Skeletal muscle satellite cell (primary cell): ENCODE measurements around the gene CAMSAP2.
A peak's percentile ranks its signal among the peaks of the same experiment; 100 is the strongest.

ENCODE experiments used
- H3K27me3 ChIP-seq: 2 replicates; pipeline ENCODE4 v1.7.0; 2013; ENCODE audit warnings: low read length; ENCODE audit not compliant: control insufficient read depth, insufficient read depth
- H3K36me3 ChIP-seq: 2 replicates; pipeline ENCODE4 v1.7.0; 2013; ENCODE audit warnings: mild to moderate bottlenecking, control low read depth, low read length; ENCODE audit not compliant: insufficient read depth
- H3K4me1 ChIP-seq: 2 replicates; pipeline ENCODE4 v1.7.0; 2013; ENCODE audit warnings: low read length; ENCODE audit not compliant: control insufficient read depth, insufficient read depth
- H3K4me2 ChIP-seq: 2 replicates; pipeline ENCODE4 v1.7.0; 2013; ENCODE audit warnings: mild to moderate bottlenecking, low read length
- H3K4me3 ChIP-seq: 2 replicates; pipeline ENCODE4 v1.7.0; 2013; ENCODE audit warnings: low read length
- H3K9ac ChIP-seq: 2 replicates; pipeline ENCODE4 v1.7.0; 2013; ENCODE audit warnings: mild to moderate bottlenecking, low read depth, low read length, moderate library complexity
- H3K9me3 ChIP-seq: replicated peaks from 2 replicates; pipeline ENCODE4 v1.7.0; 2013; ENCODE audit warnings: mild to moderate bottlenecking, control low read depth, low read length

The CAMSAP2 gene

DNA sequence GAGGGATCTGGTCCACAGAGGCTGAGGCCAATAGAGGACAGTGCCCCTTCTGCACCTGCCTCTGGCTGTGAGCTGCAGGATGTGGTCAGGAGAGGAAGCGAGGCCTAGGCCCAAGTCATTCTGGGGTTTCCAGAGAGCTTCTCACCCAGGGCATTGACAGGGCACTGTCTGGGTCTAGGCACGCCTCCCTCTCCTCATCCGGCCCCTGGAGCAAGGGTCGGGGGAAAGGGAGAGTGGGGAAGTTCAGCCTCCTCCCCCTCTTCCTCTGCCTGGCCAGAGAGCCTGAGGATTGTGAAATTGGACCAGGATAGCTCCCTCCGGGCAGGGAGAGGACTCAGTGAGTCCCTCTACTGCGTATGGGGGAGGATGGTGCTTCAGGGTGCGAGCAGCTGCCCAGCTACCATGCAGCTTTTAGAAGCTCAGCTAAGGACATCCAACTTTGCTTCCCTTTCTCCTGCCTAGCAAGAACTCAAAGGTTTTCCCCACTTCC is 149.7 kb downstream of the CAMSAP2 start:
- peaks cover 5% of the 10 kb centered on the region for H3K4me1 ChIP-seq
- H3K36me3 ChIP-seq = no peaks in the 10 kb centered on the region
- H3K4me3 ChIP-seq = no peak overlapping the region
- no peaks in the 10 kb centered on the region for H3K9me3 ChIP-seq
- H3K4me2 ChIP-seq = no peak overlapping the region
- peaks cover 20% of the 10 kb centered on the region for H3K27me3 ChIP-seq
- no peak overlapping the region for H3K9ac ChIP-seq

DNA sequence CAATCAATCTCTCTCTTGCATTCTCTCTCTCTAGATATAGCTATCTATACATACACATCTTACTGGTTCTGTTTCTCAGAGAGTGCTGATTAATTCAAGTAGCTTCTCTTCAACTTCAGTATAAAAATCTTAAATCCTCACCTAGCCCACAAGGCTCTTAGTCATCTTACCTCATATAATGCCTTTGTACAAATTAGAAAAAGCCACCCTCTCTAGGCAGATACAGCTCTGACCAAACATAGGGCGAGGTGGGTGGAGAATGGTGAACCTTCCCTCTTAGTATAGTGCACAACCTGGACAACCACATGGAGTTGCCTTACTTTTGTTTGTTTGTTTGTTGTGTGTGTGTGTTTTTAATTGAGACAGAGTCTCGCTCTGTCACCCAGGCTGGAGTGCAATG is 150.9 kb downstream of the CAMSAP2 start:
- no peaks in the 10 kb centered on the region for H3K36me3 ChIP-seq
- peaks cover 5% of the 10 kb centered on the region for H3K4me1 ChIP-seq
- H3K9me3 ChIP-seq = no peaks in the 10 kb centered on the region

DNA sequence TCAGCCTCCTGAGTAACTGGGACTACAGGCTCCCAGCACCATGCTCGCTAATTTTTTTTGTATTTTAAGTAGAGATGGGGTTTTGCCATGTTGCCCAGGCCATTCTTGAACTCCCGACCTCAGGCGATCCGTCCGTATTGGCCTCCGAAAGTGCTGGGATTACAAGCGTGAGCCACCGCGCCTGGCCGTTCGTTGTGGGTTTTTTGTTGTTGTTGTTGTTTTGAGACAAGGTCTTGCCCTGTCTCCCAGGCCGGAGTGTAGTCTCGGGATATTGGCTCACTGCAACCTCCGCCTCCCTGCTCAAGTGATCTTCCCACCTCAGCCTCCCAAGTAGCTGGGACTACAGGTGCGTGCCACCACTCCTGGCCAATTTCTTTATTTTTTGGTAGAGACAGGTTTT is 151.3 kb downstream of the CAMSAP2 start:
- no peak overlapping the region for H3K4me3 ChIP-seq
- H3K4me1 ChIP-seq = peaks cover 5% of the 10 kb centered on the region
- H3K4me2 ChIP-seq = no peak overlapping the region
- H3K27me3 ChIP-seq = peaks cover 23% of the 10 kb centered on the region
- no peaks in the 10 kb centered on the region for H3K36me3 ChIP-seq
- H3K9me3 ChIP-seq = no peaks in the 10 kb centered on the region
- no peak overlapping the region for H3K9ac ChIP-seq

More for the DNA sequence above, 150.9 kb downstream of the CAMSAP2 start:
- Histone ChIP-seq H3K4me3 (no peak overlapping the region), H3K9ac (no peak overlapping the region), H3K27me3 (peaks cover 21% of the 10 kb centered on the region), H3K4me2 (no peak overlapping the region)

- H3K4me3 ChIP-seq = peak overlapping the region; percentile 72
- H3K9ac ChIP-seq = peak overlapping the region; percentile 87
- H3K4me1 ChIP-seq = peaks cover 8% of the 10 kb centered on the region
- H3K4me2 ChIP-seq = peak overlapping the region; percentile 99
- H3K36me3 ChIP-seq = no peaks in the 10 kb centered on the region
- peaks cover 23% of the 10 kb centered on the region for H3K27me3 ChIP-seq
- no peaks in the 10 kb centered on the region for H3K9me3 ChIP-seq
Observed at GRCh38 chr1:200890818-200891773, 152.4 kb downstream of the CAMSAP2 start.

DNA sequence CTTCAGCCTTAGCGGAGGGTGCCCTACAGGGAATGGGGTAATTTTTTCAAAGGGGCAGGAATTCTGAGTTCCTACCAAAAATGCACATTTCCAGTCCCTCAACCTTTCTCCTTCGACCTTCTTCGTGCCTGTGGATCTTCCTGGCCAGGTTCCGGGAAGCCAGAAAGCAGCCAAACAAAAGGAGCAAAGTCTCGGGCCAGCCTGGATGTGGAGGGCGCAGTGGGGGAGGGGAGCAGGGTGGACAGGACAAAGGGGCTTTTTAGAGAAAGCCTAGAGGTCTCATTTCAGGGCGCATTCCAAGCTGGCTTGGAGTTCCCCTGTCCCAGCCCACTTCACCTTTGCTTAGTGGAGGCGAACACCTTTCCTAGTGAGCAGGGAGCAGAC is 153.1 kb downstream of the CAMSAP2 start:
- H3K9ac ChIP-seq = no peak overlapping the region
- peak overlapping the region; percentile 99 for H3K4me2 ChIP-seq
- H3K4me1 ChIP-seq = peaks cover 12% of the 10 kb centered on the region
- H3K9me3 ChIP-seq = no peaks in the 10 kb centered on the region
- peaks cover 23% of the 10 kb centered on the region for H3K27me3 ChIP-seq
- H3K4me3 ChIP-seq = peak overlapping the region; percentile 72
- H3K36me3 ChIP-seq = no peaks in the 10 kb centered on the region

GRCh38 chr1:200892546-200892945 is 153.9 kb downstream of the CAMSAP2 start:
- Histone ChIP-seq H3K9me3 (no peaks in the 10 kb centered on the region), H3K36me3 (no peaks in the 10 kb centered on the region), H3K4me1 (peaks cover 13% of the 10 kb centered on the region), H3K9ac (no peak overlapping the region), H3K4me3 (no peak overlapping the region), H3K27me3 (peaks cover 27% of the 10 kb centered on the region), H3K4me2 (no peak overlapping the region)

- Histone ChIP-seq H3K4me3 (no peak overlapping the region), H3K9me3 (no peaks in the 10 kb centered on the region), H3K27me3 (peaks cover 27% of the 10 kb centered on the region), H3K4me1 (peaks cover 13% of the 10 kb centered on the region), H3K9ac (no peak overlapping the region), H3K4me2 (no peak overlapping the region), H3K36me3 (no peaks in the 10 kb centered on the region)
Observed at GRCh38 chr1:200892958-200893357, 154.3 kb downstream of the CAMSAP2 start.

- H3K4me1 ChIP-seq = peaks cover 13% of the 10 kb centered on the region
- H3K9ac ChIP-seq = no peak overlapping the region
- H3K4me3 ChIP-seq = no peak overlapping the region
- H3K9me3 ChIP-seq = no peaks in the 10 kb centered on the region
- peaks cover 26% of the 10 kb centered on the region for H3K27me3 ChIP-seq
- no peaks in the 10 kb centered on the region for H3K36me3 ChIP-seq
- H3K4me2 ChIP-seq = no peak overlapping the region
Observed at GRCh38 chr1:200893411-200893901, 154.8 kb downstream of the CAMSAP2 start.

- no peaks in the 10 kb centered on the region for H3K9me3 ChIP-seq
- no peaks in the 10 kb centered on the region for H3K36me3 ChIP-seq
- H3K4me3 ChIP-seq = no peak within 1 kb of the TSS
- H3K27me3 ChIP-seq = peaks cover 27% of the 10 kb centered on the region
- H3K9ac ChIP-seq = no peak within 1 kb of the TSS
- H3K4me2 ChIP-seq = no peak within 1 kb of the TSS
- peaks cover 13% of the 10 kb centered on the region for H3K4me1 ChIP-seq
Observed at GRCh38 chr1:200894712-200895442, 156.2 kb downstream of the CAMSAP2 start, which contains the start of gene INAVA. TSS of gene INAVA (plus strand) at chr1:200894900. CDS start at chr1:200898401, 3,501 bp downstream.

DNA sequence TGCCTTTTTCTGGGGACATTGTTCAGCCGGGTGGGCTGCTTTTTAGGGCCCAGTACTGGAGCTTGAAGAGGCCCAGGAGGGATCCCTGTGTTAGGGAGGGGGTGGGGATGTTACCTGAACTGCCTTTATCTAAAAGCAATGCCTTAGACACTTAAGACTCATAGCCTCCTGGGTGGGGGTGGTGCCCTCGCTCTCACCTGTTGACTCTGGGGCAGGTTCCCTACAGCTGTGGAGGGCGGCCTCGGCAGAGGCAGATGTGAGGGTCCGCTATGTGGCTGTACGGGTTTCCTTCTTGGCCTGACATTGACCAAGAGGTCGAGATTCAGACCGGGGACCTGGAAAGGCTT is 156.7 kb downstream of the CAMSAP2 start:
- Histone ChIP-seq H3K27me3 (peaks cover 25% of the 10 kb centered on the region), H3K4me2 (no peak overlapping the region), H3K4me1 (peaks cover 13% of the 10 kb centered on the region)

GRCh38 chr1:200895801-200896530 is 157.3 kb downstream of the CAMSAP2 start:
- peaks cover 25% of the 10 kb centered on the region for H3K27me3 ChIP-seq
- peaks cover 13% of the 10 kb centered on the region for H3K4me1 ChIP-seq
- H3K9ac ChIP-seq = no peak overlapping the region

More for the DNA sequence above, 156.7 kb downstream of the CAMSAP2 start:
- Histone ChIP-seq H3K9me3 (no peaks in the 10 kb centered on the region), H3K36me3 (no peaks in the 10 kb centered on the region), H3K4me3 (no peak overlapping the region), H3K9ac (no peak overlapping the region)

More at GRCh38 chr1:200895801-200896530, 157.3 kb downstream of the CAMSAP2 start:
- Histone ChIP-seq H3K9me3 (no peaks in the 10 kb centered on the region), H3K4me3 (no peak overlapping the region), H3K36me3 (no peaks in the 10 kb centered on the region), H3K4me2 (no peak overlapping the region)
